ENCODE measurements around the gene SCNN1A. TPM values are rescaled to one million over a fixed set of nuclear protein-coding genes. Genes with fewer than 3 reads are reported as not detected.

Gene SCNN1A
- total and polyA plus RNA-seq, 2 of the 4 experiments (the other 2 are of a cell fraction) = 0.41 TPM; not detected in 1

DNA sequence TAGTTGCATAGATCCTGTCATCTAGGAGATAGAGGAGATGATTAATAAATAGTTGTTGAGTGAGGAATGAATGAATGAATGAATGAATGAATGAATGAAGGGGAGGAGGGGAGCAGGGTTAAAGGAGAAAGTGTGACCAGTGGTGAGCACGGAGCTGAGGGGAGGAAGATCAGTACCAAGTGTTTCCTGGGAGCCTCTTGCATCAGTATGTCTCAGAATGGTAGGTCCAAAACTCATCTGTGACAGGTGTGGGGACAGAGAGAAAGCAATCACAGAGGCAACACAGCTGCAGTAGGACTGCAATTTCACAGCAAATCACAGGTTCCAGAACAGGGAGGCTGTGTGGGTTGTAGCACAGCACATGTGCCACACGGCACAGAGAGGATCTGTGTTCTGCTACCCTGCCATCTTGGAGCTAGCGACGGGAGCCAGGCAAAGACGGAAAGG lies 19.0 kb downstream of the SCNN1A start:
- H2BK15ac ChIP-seq (ENCODE audit: low read depth, low read length) = no peak overlapping the region
- no peak overlapping the region for H2AK9ac ChIP-seq (replicated peaks; ENCODE audit: low read depth, low read length, poor library complexity)
- H2AK5ac ChIP-seq (ENCODE audit: low read depth, low read length) = no peak overlapping the region; the same call in 1 of the 2 replicates
- WGBS, 2 experiments (ENCODE audit: extremely low coverage in 2 of 2, insufficient read length in 1 of 2) = 90% methylated on average over 4 of the region's 5 CpGs; no CpG with 5 or more reads in 1 of the 2 experiments
- H2BK5ac ChIP-seq (ENCODE audit: low read depth, low read length, poor library complexity, severe bottlenecking) = no peak overlapping the region
- no peak for TF ChIP-seq MXI1 (IDR thresholded peaks at IDR 0.05; ENCODE audit: borderline replicate concordance, low read depth, low read length)
- TF ChIP-seq RFX5 (IDR thresholded peaks at IDR 0.05; ENCODE audit: low read depth, low read length) = no peak
- TF ChIP-seq MAZ (IDR thresholded peaks at IDR 0.05; ENCODE audit: borderline replicate concordance, low read depth, low read length) = no peak
- TF ChIP-seq NFE2L2 (IDR thresholded peaks at IDR 0.05; ENCODE audit: low read depth, low read length) = no peak
- TF ChIP-seq SMC3 (IDR thresholded peaks at IDR 0.05; ENCODE audit: low read depth, low read length) = no peak
- TF ChIP-seq CHD1 (IDR thresholded peaks at IDR 0.05; ENCODE audit: low read depth, low read length) = no peak
- no peak for TF ChIP-seq CEBPB (IDR thresholded peaks at IDR 0.05; ENCODE audit: low read depth, low read length)
- no peak for TF ChIP-seq MAFK (IDR thresholded peaks at IDR 0.05; ENCODE audit: low read depth, low read length)
- no peak for TF ChIP-seq RAD21 (IDR thresholded peaks at IDR 0.05; ENCODE audit: low read length)
- TF ChIP-seq, protein P1, sequence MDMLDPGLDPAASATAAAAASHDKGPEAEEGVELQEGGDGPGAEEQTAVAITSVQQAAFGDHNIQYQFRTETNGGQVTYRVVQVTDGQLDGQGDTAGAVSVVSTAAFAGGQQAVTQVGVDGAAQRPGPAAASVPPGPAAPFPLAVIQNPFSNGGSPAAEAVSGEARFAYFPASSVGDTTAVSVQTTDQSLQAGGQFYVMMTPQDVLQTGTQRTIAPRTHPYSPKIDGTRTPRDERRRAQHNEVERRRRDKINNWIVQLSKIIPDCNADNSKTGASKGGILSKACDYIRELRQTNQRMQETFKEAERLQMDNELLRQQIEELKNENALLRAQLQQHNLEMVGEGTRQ (IDR thresholded peaks at IDR 0.05; ENCODE audit: low read depth, low read length) = no peak
- TF ChIP-seq, protein P2, sequence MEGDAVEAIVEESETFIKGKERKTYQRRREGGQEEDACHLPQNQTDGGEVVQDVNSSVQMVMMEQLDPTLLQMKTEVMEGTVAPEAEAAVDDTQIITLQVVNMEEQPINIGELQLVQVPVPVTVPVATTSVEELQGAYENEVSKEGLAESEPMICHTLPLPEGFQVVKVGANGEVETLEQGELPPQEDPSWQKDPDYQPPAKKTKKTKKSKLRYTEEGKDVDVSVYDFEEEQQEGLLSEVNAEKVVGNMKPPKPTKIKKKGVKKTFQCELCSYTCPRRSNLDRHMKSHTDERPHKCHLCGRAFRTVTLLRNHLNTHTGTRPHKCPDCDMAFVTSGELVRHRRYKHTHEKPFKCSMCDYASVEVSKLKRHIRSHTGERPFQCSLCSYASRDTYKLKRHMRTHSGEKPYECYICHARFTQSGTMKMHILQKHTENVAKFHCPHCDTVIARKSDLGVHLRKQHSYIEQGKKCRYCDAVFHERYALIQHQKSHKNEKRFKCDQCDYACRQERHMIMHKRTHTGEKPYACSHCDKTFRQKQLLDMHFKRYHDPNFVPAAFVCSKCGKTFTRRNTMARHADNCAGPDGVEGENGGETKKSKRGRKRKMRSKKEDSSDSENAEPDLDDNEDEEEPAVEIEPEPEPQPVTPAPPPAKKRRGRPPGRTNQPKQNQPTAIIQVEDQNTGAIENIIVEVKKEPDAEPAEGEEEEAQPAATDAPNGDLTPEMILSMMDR (conservative IDR thresholded peaks at IDR 0.05; ENCODE audit: low read depth, low read length) = no peak
- no peak for TF ChIP-seq POLR2A (IDR thresholded peaks at IDR 0.05; ENCODE audit: low read depth, low read length)
- TF ChIP-seq RCOR1 (IDR thresholded peaks at IDR 0.05; ENCODE audit: insufficient replicate concordance, low read length) = no peak
- H2BK120ac ChIP-seq (ENCODE audit: low read depth, low read length) = no peak overlapping the region
- H3K36me3 ChIP-seq (ENCODE audit: control insufficient read depth, insufficient read depth, low read length) = no peaks in the 10 kb centered on the region
- dilution Hi-C loops (cut with HindIII; ENCODE audit: low sequenced_read_pairs, unreplicated experiment) (no loop called here), intact Hi-C loops (cut with micrococcal nuclease) (no loop called here), in situ Hi-C loops (cut with MboI; ENCODE audit: low sequenced_read_pairs) (no loop called here)
- ChIA-PET POLR2A (ENCODE audit: unreplicated experiment) (no interaction called here), CTCF (interaction anchor here (1.0 kb wide), 1 partner anchor 109 kb away, joined by 3 read pairs; no protein-coding TSS in a partner anchor)
- no peak overlapping the region for H4K8ac ChIP-seq (ENCODE audit: low read depth in 2 of 2, low read length in 2 of 2)
- no peak overlapping the region for H2BK20ac ChIP-seq (ENCODE audit: low read depth, low read length)
- H2AFZ ChIP-seq (replicated peaks; ENCODE audit: low read length, poor library complexity) = peak overlapping the region; percentile 53
- H3K14ac ChIP-seq (replicated peaks; ENCODE audit: low read depth, low read length) = no peak overlapping the region
- H3K79me1 ChIP-seq (ENCODE audit: low read depth in 1 of 2, low read length in 2 of 2) = no peaks in the 10 kb centered on the region
- H3K4me3 ChIP-seq (ENCODE audit: insufficient read depth, low read depth, low read length) = no peak overlapping the region
- no peak for ATAC-seq (ENCODE audit: low read depth)
- H3K56ac ChIP-seq (ENCODE audit: extremely low read depth, insufficient read depth, low read length) = no peak overlapping the region
- no peak for DNase-seq
- no peak overlapping the region for H3K18ac ChIP-seq (ENCODE audit: low read depth, low read length)
- H3K27me3 ChIP-seq (ENCODE audit: control insufficient read depth, insufficient read depth, low read length) = peaks cover 9% of the 10 kb centered on the region
- H4K5ac ChIP-seq (ENCODE audit: low read depth, low read length) = no peak overlapping the region
- peaks cover 4% of the 10 kb centered on the region; the same call in 1 of the 2 replicates for H3K4me1 ChIP-seq (ENCODE audit: control insufficient read depth, insufficient read depth, low read length)
- no peaks in the 10 kb centered on the region for H3K9me1 ChIP-seq (ENCODE audit: insufficient read depth, low read length)
- no TSS peak for BruUV-seq (replicated peaks)
- no peak overlapping the region for H3K4ac ChIP-seq (ENCODE audit: low read depth, low read length)
- no peak overlapping the region for H3K9ac ChIP-seq (ENCODE audit: low read depth, low read length)
- H3K27ac ChIP-seq (ENCODE audit: insufficient read depth, low read length) = no peak overlapping the region
- H3K9me3 ChIP-seq (ENCODE audit: control insufficient read depth, insufficient read depth, low read length) = no peaks in the 10 kb centered on the region
- H3K4me2 ChIP-seq (ENCODE audit: low read depth, low read length) = no peak overlapping the region
- no peaks in the 10 kb centered on the region for H4K20me1 ChIP-seq (ENCODE audit: insufficient read depth, low read length)
- no peak overlapping the region for H4K91ac ChIP-seq (ENCODE audit: insufficient read depth, low read depth, low read length)
- H3K23ac ChIP-seq (ENCODE audit: low read depth, low read length) = no peak overlapping the region

Data from IMR-90 (cell line).